OCI-LY1 (cell line): ENCODE results near the gene ZNF770.

Experiments used
- CTCF ChIP-seq: fragments of 200-600 bp; sonication (generic), shearing (Covaris generic); IDR thresholded peaks from 2 replicates; pipeline ENCODE4 v1.5.1; 2017; ENCODE audit warnings: mild to moderate bottlenecking, antibody characterized with exemption, low read length, moderate library complexity, mixed read lengths
- EZH2 ChIP-seq: fragments of 200-600 bp; sonication (generic), shearing (Covaris generic); IDR thresholded peaks from 2 replicates; pipeline ENCODE4 v1.8.0; 2017; ENCODE audit warnings: borderline replicate concordance, mixed run types, mild to moderate bottlenecking, antibody characterized with exemption, low read length, moderate library complexity, mixed read lengths

GRCh38 chr15:34987609-34988026, 469 bp downstream of the ZNF770 start:
- no peak for TF ChIP-seq CTCF
- TF ChIP-seq EZH2: no peak
